H1 (cell line): ENCODE data around the gene TMA7. TPM values are rescaled to one million over a fixed set of nuclear protein-coding genes. Genes with fewer than 3 reads are reported as not detected.

ENCODE experiments used
- CTCF ChIA-PET: fragments of 300-600 bp; sonication (Branson Sonifier 250); formaldehyde crosslinking; loops from one replicate; lab custom pipeline; 2021; ENCODE audit not compliant: partially characterized antibody; lab: Charles Lee
- POLR2A ChIA-PET: fragments of 300-600 bp; sonication (Branson Sonifier 250); formaldehyde crosslinking; loops from one replicate; lab custom pipeline; 2021; ENCODE audit warnings: inconsistent platforms; ENCODE audit not compliant: partially characterized antibody; lab: Charles Lee
- DNase-seq, 2 experiments: peaks; one replicate each; pipeline versions ENCODE4 v3.0.0 to v3.0.0-alpha.2; 2010 to 2022; ENCODE audit warnings: low spot score in 2 of 2, low read depth in 1 of 2, mixed read lengths in 1 of 2
- FAIRE-seq: peaks from 2 replicates; lab custom pipeline; 2011; peaks lifted over from hg19 to GRCh38; lab: Jason Lieb, UNC
- H2AFZ ChIP-seq: 2 replicates; pipeline ENCODE4 v1.8.1; 2012; ENCODE audit warnings: low read length, inconsistent platforms
- H2AK5ac ChIP-seq: 2 replicates; pipeline ENCODE4 v1.6.1; 2013; ENCODE audit warnings: low read depth, low read length
- H2BK120ac ChIP-seq: replicated peaks from 2 replicates; pipeline ENCODE3; 2013; ENCODE audit warnings: low read depth, low read length, inconsistent platforms
- H2BK12ac ChIP-seq: 2 replicates; pipeline ENCODE4 v1.6.1; 2013; ENCODE audit warnings: low read depth, low read length
- H2BK15ac ChIP-seq: 2 replicates; pipeline ENCODE4 v1.6.1; 2013; ENCODE audit warnings: low read length
- H2BK20ac ChIP-seq: 2 replicates; pipeline ENCODE4 v1.6.1; 2013; ENCODE audit warnings: low read length
- H2BK5ac ChIP-seq: 2 replicates; pipeline ENCODE4 v1.6.1; 2013; ENCODE audit warnings: low read depth, low read length
- H3K14ac ChIP-seq: 2 replicates; pipeline ENCODE4 v1.6.1; 2013; ENCODE audit warnings: inconsistent platforms; ENCODE audit not compliant: insufficient read length
- H3K18ac ChIP-seq: 2 replicates; pipeline ENCODE4 v1.6.1; 2013; ENCODE audit warnings: low read length; ENCODE audit errors: extremely low read depth
- H3K23ac ChIP-seq: 2 replicates; pipeline ENCODE4 v1.6.1; 2013; ENCODE audit warnings: inconsistent platforms; ENCODE audit not compliant: insufficient read length
- H3K23me2 ChIP-seq: 2 replicates; pipeline ENCODE4 v1.6.1; 2013; ENCODE audit warnings: low read depth, low read length
- H3K27ac ChIP-seq: 2 replicates; pipeline ENCODE4 v1.6.1; 2011; ENCODE audit warnings: low read depth, low read length, inconsistent platforms
- H3K27me3 ChIP-seq, 4 experiments: replicated peaks in 1 of 4; 1 replicate in 1 of 4; 2 replicates in 3 of 4; pipeline versions ENCODE4 v1.6.1 to v1.8.1; 2011 to 2013; ENCODE audit warnings: low read length in 3 of 4, mild to moderate bottlenecking in 3 of 4, inconsistent platforms in 2 of 4, mixed read lengths in 2 of 4, moderate library complexity in 1 of 4; ENCODE audit not compliant: control insufficient read depth in 3 of 4, insufficient read depth in 3 of 4; ENCODE audit errors: extremely low read depth in 1 of 4
- H3K36me3 ChIP-seq, 4 experiments: 2 replicates each; pipeline versions ENCODE4 v1.6.1 to v1.8.1; 2011 to 2013; ENCODE audit warnings: mild to moderate bottlenecking in 4 of 4, low read length in 3 of 4, moderate library complexity in 2 of 4, control low read depth in 1 of 4, inconsistent platforms in 1 of 4; ENCODE audit not compliant: insufficient read depth in 4 of 4, control insufficient read depth in 2 of 4
- H3K4ac ChIP-seq: replicated peaks from 2 replicates; pipeline ENCODE3; 2013; ENCODE audit warnings: low read length, low read depth, mixed read lengths, inconsistent platforms; ENCODE audit not compliant: insufficient read length
- H3K4me1 ChIP-seq, 4 experiments: replicated peaks in 1 of 4; 1 replicate in 1 of 4; 2 replicates in 3 of 4; pipeline versions ENCODE4 v1.6.1 to v1.8.1; 2011 to 2013; ENCODE audit warnings: low read length in 3 of 4, inconsistent platforms in 2 of 4, mixed read lengths in 1 of 4; ENCODE audit not compliant: insufficient read depth in 4 of 4, control insufficient read depth in 3 of 4
- H3K4me2 ChIP-seq, 2 experiments: 2 replicates each; pipeline versions ENCODE4 v1.6.1 to v1.8.1; 2011 to 2013; ENCODE audit warnings: low read depth in 2 of 2, low read length in 2 of 2, control low read depth in 1 of 2, inconsistent platforms in 1 of 2, mild to moderate bottlenecking in 1 of 2; ENCODE audit not compliant: insufficient read depth in 1 of 2
- H3K4me3 ChIP-seq, 4 experiments: fragments of 200-600, 300-600 bp in 1 of 4; sonication (generic), shearing (Covaris generic), sonication (Bioruptor Twin) in 1 of 4; 2 replicates each; pipeline versions ENCODE4 v1.5.1 to v1.8.1; 2011 to 2016; ENCODE audit warnings: low read length in 4 of 4, low read depth in 3 of 4, control low read depth in 2 of 4, inconsistent platforms in 2 of 4, mild to moderate bottlenecking in 2 of 4, mixed read lengths in 1 of 4, moderate library complexity in 1 of 4; ENCODE audit not compliant: insufficient read depth in 2 of 4; ENCODE audit errors: extremely low read depth in 1 of 4
- H3K56ac ChIP-seq: replicated peaks from 2 replicates; pipeline ENCODE3; 2013; ENCODE audit warnings: low read depth, mild to moderate bottlenecking, mixed read lengths, low read length, inconsistent platforms; ENCODE audit not compliant: insufficient read length
- H3K79me1 ChIP-seq: 2 replicates; pipeline ENCODE4 v1.6.1; 2013; ENCODE audit warnings: low read depth, low read length, control low read depth
- H3K79me2 ChIP-seq, 2 experiments: 2 replicates each; pipeline versions ENCODE4 v1.6.1 to v1.8.1; 2012 to 2013; ENCODE audit warnings: low read length in 2 of 2, mild to moderate bottlenecking in 2 of 2, inconsistent platforms in 1 of 2; ENCODE audit not compliant: insufficient read depth in 2 of 2, control insufficient read depth in 1 of 2
- H3K9ac ChIP-seq, 4 experiments: replicated peaks in 1 of 4; 1 replicate in 1 of 4; 2 replicates in 3 of 4; pipeline versions ENCODE4 v1.6.1 to v1.8.1; 2011 to 2013; ENCODE audit warnings: low read depth in 3 of 4, low read length in 3 of 4, control low read depth in 2 of 4, mild to moderate bottlenecking in 2 of 4, moderate library complexity in 2 of 4, inconsistent platforms in 1 of 4; ENCODE audit errors: extremely low read depth in 1 of 4
- H3K9me3 ChIP-seq, 2 experiments: 2 replicates each; pipeline versions ENCODE4 v1.6.1 to v1.8.1; 2012 to 2013; ENCODE audit warnings: mild to moderate bottlenecking in 2 of 2, moderate library complexity in 2 of 2, control low read depth in 1 of 2, inconsistent platforms in 1 of 2, low read depth in 1 of 2, low read length in 1 of 2, mixed read lengths in 1 of 2; ENCODE audit not compliant: insufficient read depth in 2 of 2
- H4K20me1 ChIP-seq, 2 experiments: replicated peaks in 1 of 2; 2 replicates each; pipeline versions ENCODE3 to v1.8.1; 2011 to 2013; ENCODE audit warnings: inconsistent platforms in 2 of 2, low read length in 2 of 2, mild to moderate bottlenecking in 1 of 2; ENCODE audit not compliant: insufficient read depth in 2 of 2, control insufficient read depth in 1 of 2
- H4K5ac ChIP-seq: 2 replicates; pipeline ENCODE4 v1.6.1; 2013; ENCODE audit warnings: low read length, low read depth, mixed read lengths, inconsistent platforms; ENCODE audit not compliant: insufficient read length
- H4K8ac ChIP-seq: 2 replicates; pipeline ENCODE4 v1.8.0; 2013; ENCODE audit warnings: mild to moderate bottlenecking, moderate library complexity, low read length, inconsistent platforms; ENCODE audit not compliant: insufficient read depth; ENCODE audit errors: extremely low read depth
- H4K91ac ChIP-seq: replicated peaks from 2 replicates; pipeline ENCODE3; 2013; ENCODE audit warnings: low read length, mixed read lengths, inconsistent platforms; ENCODE audit not compliant: insufficient read length
- E2F6 ChIP-seq: IDR thresholded peaks from 2 replicates; pipeline ENCODE4 v1.6.1; 2012; ENCODE audit warnings: inconsistent platforms
- FOSL1 ChIP-seq: IDR thresholded peaks from 2 replicates; pipeline ENCODE4 v1.6.1; 2011; ENCODE audit warnings: mild to moderate bottlenecking, low read depth, low read length, moderate library complexity; ENCODE audit not compliant: insufficient read depth
- SIRT6 ChIP-seq: IDR thresholded peaks from one replicate; pipeline ENCODE4 v1.7.1; 2012; ENCODE audit warnings: low read length, inconsistent platforms
- WGBS, 2 experiments: shearing (Covaris generic) in 1 of 2; methylation state at CpG; one replicate each; pipeline versions ENCODE4 v1.1.6 to v1.1.7; 2013 to 2015; ENCODE audit warnings: low lambda C conversion rate in 2 of 2, mixed read lengths in 2 of 2, inconsistent platforms in 1 of 2, low coverage in 1 of 2, missing lambda C conversion rate in 1 of 2; ENCODE audit not compliant: insufficient replicate concordance in 2 of 2, insufficient coverage in 1 of 2, insufficient read length in 1 of 2; ENCODE audit errors: extremely low coverage in 1 of 2, missing lambda C conversion rate in 1 of 2; 5-methylcytosine and 5-hydroxymethylcytosine counted together
- polyA plus RNA-seq, 7 experiments: library from polyadenylated mRNA; depleted of rRNA in 3 of 7; stranded (reverse) in 5 of 7; unstranded in 2 of 7; fragments of >200 nt in 5 of 7; fragments of 200-250 nt in 2 of 7; gene quantifications; 1 replicate in 5 of 7; 2 replicates in 1 of 7; 4 replicates in 1 of 7; pipeline versions ENCODE4 v1.2.1 to v1.2.3, GENCODE V29; 2011 to 2013; ENCODE audit warnings: missing spikeins in 2 of 7, mixed read lengths in 2 of 7
- total RNA-seq: library from RNA; stranded (reverse); fragmentation: NEBNext Ultra II Directional; extraction: Animal tissue kit (Norgen Biotek cat#: 25700); gene quantifications from 2 replicates; pipeline ENCODE4 v1.2.1, GENCODE V29; 2021

TMA7 gene
- total and polyA plus RNA-seq, 2 of the 8 experiments (the other 6 are each of a cell fraction or from before 2014, with no cell fraction given), result 138 to 305 TPM

- no peak overlapping the region for H3K9ac ChIP-seq
- FAIRE-seq (no peak), DNase-seq (no peak)
Measured at GRCh38 chr3:48486952-48487351, 46.9 kb downstream of the TMA7 start.

More at GRCh38 chr3:48486952-48487351, 46.9 kb downstream of the TMA7 start:
- H3K36me3 ChIP-seq, result no peaks in the 10 kb centered on the region
- POLR2A ChIA-PET, result interaction anchor here (2.0 kb wide), 1 partner anchor 18 kb away, joined by 7 read pairs; no protein-coding TSS in a partner anchor
- H4K5ac ChIP-seq, result no peak overlapping the region
- no peak overlapping the region for H4K8ac ChIP-seq
- no peak overlapping the region for H2BK15ac ChIP-seq
- no peak overlapping the region for H3K4me3 ChIP-seq
- no peaks in the 10 kb centered on the region for H3K79me1 ChIP-seq
- H4K91ac ChIP-seq, result no peak overlapping the region
- H3K4me1 ChIP-seq, result no peaks in the 10 kb centered on the region; a peak in 1 of 7 replicates
- no peaks in the 10 kb centered on the region for H3K27me3 ChIP-seq
- H3K23me2 ChIP-seq, result no peaks in the 10 kb centered on the region
- H3K4ac ChIP-seq, result no peak overlapping the region
- H3K9me3 ChIP-seq, result no peaks in the 10 kb centered on the region; a peak in 1 of 4 replicates
- H3K79me2 ChIP-seq, result no peaks in the 10 kb centered on the region
- TF ChIP-seq FOSL1 (no peak), SIRT6 (no peak), E2F6 (no peak)
- H3K18ac ChIP-seq, result no peak overlapping the region
- no peak overlapping the region for H3K23ac ChIP-seq
- CTCF ChIA-PET, result no interaction called here
- no peak overlapping the region for H2AFZ ChIP-seq
- no peak overlapping the region for H3K4me2 ChIP-seq
- H2BK120ac ChIP-seq, result no peak overlapping the region
- H3K27ac ChIP-seq, result no peak overlapping the region
- H2BK20ac ChIP-seq, result no peak overlapping the region
- no peaks in the 10 kb centered on the region for H4K20me1 ChIP-seq
- no peak overlapping the region for H2BK12ac ChIP-seq
- H2AK5ac ChIP-seq, result no peak overlapping the region
- no peak overlapping the region for H3K56ac ChIP-seq
- no peak overlapping the region for H2BK5ac ChIP-seq
- H3K14ac ChIP-seq, result no peak overlapping the region
- WGBS, 2 experiments, result 92% methylated on average over 5 of the region's 5 CpGs; no CpG with 5 or more reads in 1 of the 2 experiments
